SH-SY5Y (cell line): ENCODE measurements around the gene LETM1.

ENCODE experiments used
- GATA2 ChIP-seq: IDR thresholded peaks from 2 replicates; pipeline ENCODE4 v1.6.1; 2011; ENCODE audit warnings: mild to moderate bottlenecking, low read depth, low read length
- GATA3 ChIP-seq: IDR thresholded peaks from 2 replicates; pipeline ENCODE4 v1.6.1; 2011; ENCODE audit warnings: low read depth, mild to moderate bottlenecking, low read length, moderate library complexity

DNA sequence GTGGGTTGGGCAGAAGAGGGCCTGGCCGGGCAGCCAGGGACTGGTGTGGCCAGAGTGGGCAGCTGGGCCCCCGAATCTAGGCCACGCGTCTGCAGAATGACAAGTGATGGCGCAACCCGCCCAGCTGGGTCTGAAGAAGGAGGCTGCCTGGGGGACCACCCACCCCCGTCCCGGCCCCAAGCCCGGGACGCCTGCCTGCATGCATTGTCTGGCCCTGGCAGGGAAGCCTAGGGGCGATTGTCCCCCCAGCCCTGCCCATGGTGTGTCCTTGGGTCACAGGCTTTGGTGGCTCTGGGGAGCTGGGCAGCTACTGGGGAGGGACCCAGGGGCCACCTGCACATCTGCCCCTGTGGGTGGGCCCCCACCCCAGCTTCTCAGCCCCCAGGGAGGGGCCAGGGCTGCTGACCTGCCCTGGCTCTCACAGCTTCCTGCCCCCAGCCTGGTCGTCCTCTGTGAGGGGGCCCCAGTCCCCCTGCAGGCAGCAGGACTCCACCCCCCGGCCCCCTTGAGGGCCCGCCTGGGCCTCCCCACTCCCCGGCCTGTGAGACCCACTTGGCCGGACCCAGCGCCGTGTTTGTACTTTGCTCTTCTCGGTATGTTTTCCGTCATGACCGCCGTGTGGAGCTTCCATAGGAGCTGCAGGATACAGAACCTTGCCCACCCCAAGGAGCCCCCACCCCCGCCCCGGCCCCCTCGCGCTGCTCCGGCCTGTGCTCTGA is 57.9 kb downstream of the LETM1 start:
- no peak for TF ChIP-seq GATA2
- TF ChIP-seq GATA3 = no peak
